ENCODE measurements around the gene CLPSL2. TPM values are rescaled to one million over a fixed set of nuclear protein-coding genes. Genes with fewer than 3 reads are reported as not detected.

The CLPSL2 gene
- total and polyA plus RNA-seq, 10 of the 15 experiments (the other 5 are each of a cell fraction or from before 2014, with no cell fraction given): 0.32 to 1.3 TPM; not detected in 8

GRCh38 chr6:35811699-35811995 lies 35.2 kb downstream of the CLPSL2 start:
- Histone ChIP-seq H3K4me2 (ENCODE audit: control insufficient read depth, insufficient read depth) (no peak overlapping the region), H3K9me3 (replicated peaks; ENCODE audit: control insufficient read depth, insufficient read depth, low read length) (no peaks in the 10 kb centered on the region), H3K27me3 (replicated peaks in 1 of 2; ENCODE audit: control insufficient read depth in 2 of 2, insufficient read depth in 2 of 2, low read length in 1 of 2) (no peaks in the 10 kb centered on the region), H3K9ac (ENCODE audit: control insufficient read depth, insufficient read depth, low read length) (no peak overlapping the region), H4K20me1 (ENCODE audit: control insufficient read depth, insufficient read depth) (no peaks in the 10 kb centered on the region), H3K27ac (ENCODE audit: control insufficient read depth, insufficient read depth) (no peak overlapping the region), H3K4me3 (no peak overlapping the region), H2AFZ (ENCODE audit: control insufficient read depth, low read depth, low read length) (no peak overlapping the region), H3K4me1 (ENCODE audit: control insufficient read depth, insufficient read depth, low read length) (no peaks in the 10 kb centered on the region), H3K36me3 (ENCODE audit: control insufficient read depth in 2 of 2, insufficient read depth in 2 of 2, low read length in 1 of 2) (no peaks in the 10 kb centered on the region), H3K79me2 (ENCODE audit: control insufficient read depth, insufficient read depth, low read length) (no peaks in the 10 kb centered on the region)
- FAIRE-seq (no peak), DNase-seq (ENCODE audit: low read depth, low spot score) (no peak), ATAC-seq (no peak)
- WGBS (ENCODE audit: insufficient coverage, insufficient replicate concordance, low lambda C conversion rate, missing lambda C conversion rate): 59% methylated on average over 6 of the region's 6 CpGs
- ChIA-PET CTCF (interaction anchor here (1.0 kb wide), 1 partner anchor 283 kb away, joined by 3 read pairs; no protein-coding TSS in a partner anchor), POLR2A (no interaction called here), RAD21 (ENCODE audit: unreplicated experiment) (no interaction called here), SMC1A (ENCODE audit: uncharacterized antibody, unreplicated experiment) (no interaction called here)
- BruUV-seq (replicated peaks): no TSS peak
- TF ChIP-seq ZNF592 (IDR thresholded peaks at IDR 0.05) (no peak), USF1 (IDR thresholded peaks at IDR 0.05; ENCODE audit: borderline replicate concordance, extremely low read length, insufficient read depth, low read depth, low read length) (no peak), HDAC6 (IDR thresholded peaks at IDR 0.05; ENCODE audit: unreplicated experiment) (no peak)
- intact Hi-C loops (cut with micrococcal nuclease; ENCODE audit: unreplicated experiment) (no loop called here), in situ Hi-C loops (cut with MboI) (no loop called here)
